ENCODE measurements around the gene TXNRD3.

DNA sequence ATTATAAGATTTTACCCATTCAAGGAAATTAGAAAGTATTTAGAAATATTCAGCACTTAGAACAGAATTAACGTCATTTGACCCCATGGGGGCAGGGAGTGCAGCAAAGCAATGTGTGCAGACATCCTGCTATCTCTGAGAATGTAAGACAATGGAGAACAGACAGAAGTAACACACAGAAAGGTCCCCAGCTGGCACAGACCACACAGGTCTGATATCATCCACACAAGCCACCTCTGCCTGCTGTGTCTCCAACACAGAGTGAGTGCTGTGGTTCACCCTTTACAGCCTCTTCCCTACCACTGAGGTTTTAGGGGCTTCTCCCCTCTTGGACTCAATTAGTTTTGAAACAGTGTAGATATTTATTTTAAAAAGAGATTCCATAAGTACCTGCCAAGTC lies 16.1 kb downstream of the TXNRD3 start:
- TF ChIP-seq SUZ12 (IDR thresholded peaks at IDR 0.05), result no peak
- TF ChIP-seq ELF4 (IDR thresholded peaks at IDR 0.05), result no peak
- TF ChIP-seq ZNF384 (IDR thresholded peaks at IDR 0.05), result no peak
- no peak for TF ChIP-seq L3MBTL2 (conservative IDR thresholded peaks at IDR 0.05)
- TF ChIP-seq FOXA1 (IDR thresholded peaks at IDR 0.05), result no peak
- no peak for TF ChIP-seq SP1 (IDR thresholded peaks at IDR 0.05)
- TF ChIP-seq NFRKB (IDR thresholded peaks at IDR 0.05), result no peak
- no peak for TF ChIP-seq HDGF (IDR thresholded peaks at IDR 0.05; ENCODE audit: borderline replicate concordance)
- TF ChIP-seq BHLHE40 (IDR thresholded peaks at IDR 0.05; ENCODE audit: borderline replicate concordance), result no peak
- no peak for TF ChIP-seq FOXM1 (IDR thresholded peaks at IDR 0.05; ENCODE audit: borderline replicate concordance)
- TF ChIP-seq LEF1 (IDR thresholded peaks at IDR 0.05; ENCODE audit: borderline replicate concordance), result no peak
